Panc1 (cell line): ENCODE measurements around the gene ARL17B. TPM values are rescaled to one million over a fixed set of nuclear protein-coding genes. Genes with fewer than 3 reads are reported as not detected.
"Not testable (repeated sequence)": the region's sequence is repeated elsewhere in the genome, so short reads cannot be mapped to it uniquely, and the experiment has no call there.

Experiments
- ATAC-seq: fragments of 200-7000 bp; cut with Tn5 transposase; 2 replicates; pipeline ENCODE4 v1.9.1; 2020; ENCODE audit warnings: mild to moderate bottlenecking, moderate library complexity
- BruUV-seq: library from RNA; stranded (reverse); fragments of 400-500 nt; replicated peaks from 2 replicates; lab custom pipeline; 2021; lab: Mats Ljungman, UMichigan
- CTCF ChIA-PET: fragments of 300-600 bp; sonication (Branson Sonifier 250); formaldehyde crosslinking; loops from one replicate; lab custom pipeline; 2022; ENCODE audit warnings: antibody characterized with exemption; lab: Charles Lee
- POLR2A ChIA-PET: fragments of 300-600 bp; sonication (Branson Sonifier 250); formaldehyde crosslinking; loops from one replicate; lab custom pipeline; 2022; ENCODE audit warnings: antibody characterized with exemption; lab: Charles Lee
- DNase-seq: peaks from one replicate; pipeline ENCODE4 v3.0.0-alpha.2; 2010; ENCODE audit warnings: low read depth, low spot score
- H3K27ac ChIP-seq: 2 replicates; pipeline ENCODE4 v1.5.1; 2011; ENCODE audit warnings: mild to moderate bottlenecking, low read length, inconsistent platforms
- H3K27me3 ChIP-seq: fragments of 200-500 bp; sonication (Bioruptor generic); 2 replicates; pipeline ENCODE4 v1.6.0; 2014; ENCODE audit warnings: low read length, inconsistent platforms; ENCODE audit not compliant: control insufficient read depth, insufficient read depth
- H3K36me3 ChIP-seq: fragments of 200-500 bp; sonication (Bioruptor generic); 2 replicates; pipeline ENCODE4 v1.5.1; 2014; ENCODE audit warnings: inconsistent platforms, mild to moderate bottlenecking, low read length, moderate library complexity; ENCODE audit not compliant: control insufficient read depth, insufficient read depth
- H3K4me1 ChIP-seq: 2 replicates; pipeline ENCODE4 v1.5.1; 2011; ENCODE audit warnings: inconsistent platforms, mild to moderate bottlenecking, low read length, moderate library complexity; ENCODE audit not compliant: control insufficient read depth, insufficient read depth
- H3K4me3 ChIP-seq, 2 experiments: 2 replicates each; pipeline ENCODE4 v1.5.1; 2011 to 2012; ENCODE audit warnings: low read depth in 2 of 2, low read length in 2 of 2, mild to moderate bottlenecking in 2 of 2, inconsistent platforms in 1 of 2, moderate library complexity in 1 of 2
- H3K9me3 ChIP-seq: fragments of 200-500 bp; sonication (Bioruptor generic); 2 replicates; pipeline ENCODE4 v1.5.1; 2014; ENCODE audit warnings: low read depth, mild to moderate bottlenecking, inconsistent platforms, low read length, moderate library complexity; ENCODE audit not compliant: control insufficient read depth, insufficient read depth
- in situ Hi-C: cut with HindIII; loops from 2 replicates; pipeline ENCODE4 v1.10.0; 2016; ENCODE audit warnings: low sequenced_read_pairs, low pct_unique_long_range_greater_than_20kb
- intact Hi-C: fragments of 100-400 bp; cut with micrococcal nuclease; formaldehyde crosslinking; loops from one replicate; pipeline ENCODE4 v1.10.0; 2022; ENCODE audit not compliant: unreplicated experiment
- total RNA-seq: library from RNA; stranded (reverse); gene quantifications from one replicate; pipeline ENCODE4 v1.2.1, GENCODE V29; 2021; ENCODE audit not compliant: unreplicated experiment

ARL17B gene
- total RNA-seq, 1 experiment from 2014 or later, result 12.7 TPM

DNA sequence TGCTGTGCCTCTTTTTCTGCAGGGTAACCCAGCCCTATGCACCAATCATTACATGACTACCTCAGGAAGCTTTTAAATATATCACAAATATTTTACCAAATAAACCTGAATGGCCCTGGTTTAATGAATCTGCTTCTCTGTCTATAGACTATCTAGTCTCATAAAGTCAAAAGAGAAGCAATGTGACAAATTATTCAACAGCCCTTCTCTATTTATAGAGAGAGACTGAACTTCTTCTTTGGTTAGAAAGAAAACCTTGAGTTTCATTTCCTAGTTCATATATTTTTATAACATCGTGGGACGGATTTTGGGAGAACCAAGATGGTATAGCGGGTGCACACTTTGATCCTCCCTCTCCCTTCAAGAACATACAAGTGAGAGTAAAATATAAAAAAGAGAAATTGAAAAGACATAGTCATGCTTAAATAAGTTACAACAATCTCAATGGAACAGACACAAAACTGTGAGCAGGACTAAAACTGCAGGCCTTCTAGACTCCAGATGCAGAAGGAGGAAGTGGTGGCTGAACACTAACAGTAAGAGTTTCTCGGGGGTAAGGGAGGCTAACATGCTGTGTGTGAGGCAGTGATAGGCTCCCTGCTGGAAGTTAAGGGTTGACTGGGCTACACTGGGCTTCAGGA is 70.5 kb downstream of the ARL17B start:
- intact Hi-C loops, CTCF ChIA-PET, H3K27me3 ChIP-seq, BruUV-seq, H3K36me3 ChIP-seq, H3K27ac ChIP-seq, POLR2A ChIA-PET, H3K4me1 ChIP-seq, H3K4me3 ChIP-seq, H3K9me3 ChIP-seq, in situ Hi-C loops, DNase-seq: not testable (repeated sequence)
- ATAC-seq, result peak; percentile 43; the same call in 1 of the 2 replicates

DNA sequence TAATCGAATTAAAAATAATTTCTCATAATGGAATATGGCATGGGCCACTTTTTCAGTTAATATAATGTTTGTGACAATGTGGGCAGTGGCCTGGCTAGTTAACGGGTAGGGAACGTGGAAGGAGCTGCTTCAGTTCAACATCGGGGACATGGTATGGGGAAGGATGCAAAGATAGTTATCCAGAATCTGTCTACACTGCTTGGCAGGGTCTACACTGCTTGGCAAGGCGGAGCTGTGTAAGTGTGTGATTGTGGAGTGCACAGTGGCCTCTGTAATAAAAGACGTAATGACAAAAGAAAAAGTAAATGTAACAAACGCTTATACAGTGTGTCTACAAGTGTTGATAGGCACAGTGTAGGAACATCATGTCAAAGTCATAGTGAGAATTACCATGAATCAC is 74.0 kb downstream of the ARL17B start:
- intact Hi-C loops, H3K36me3 ChIP-seq, ATAC-seq, BruUV-seq, H3K27me3 ChIP-seq, H3K27ac ChIP-seq, H3K4me1 ChIP-seq, in situ Hi-C loops, DNase-seq, H3K9me3 ChIP-seq, H3K4me3 ChIP-seq: not testable (repeated sequence)
- ChIA-PET POLR2A (interaction anchor here (0.6 kb wide), 1 partner anchor 20 kb away, joined by 5 read pairs; no protein-coding TSS in a partner anchor), CTCF (interaction anchor here (0.6 kb wide), 1 partner anchor 417 kb away, joined by 3 read pairs; no protein-coding TSS in a partner anchor)

DNA sequence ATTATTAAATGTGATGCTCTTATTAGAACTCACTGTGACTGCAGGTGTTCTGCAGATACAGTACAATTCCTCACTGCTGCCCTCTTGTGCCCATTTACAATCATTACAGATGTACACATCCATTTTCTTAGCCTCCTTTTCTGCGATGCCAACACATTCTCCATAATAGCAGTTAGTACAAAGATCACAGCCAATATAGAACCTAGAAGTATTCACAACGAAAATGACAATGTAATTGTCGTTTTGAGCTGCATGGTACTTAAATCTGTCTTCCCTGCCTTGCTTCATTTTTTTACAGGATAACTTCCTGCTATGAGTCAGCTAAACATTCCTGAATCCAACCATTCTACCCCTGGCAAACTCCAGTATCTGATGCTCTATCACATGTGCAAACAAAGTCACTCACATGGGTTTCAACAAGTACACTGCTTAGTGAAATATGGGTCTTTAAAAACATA is 74.8 kb downstream of the ARL17B start:
- H3K4me3 ChIP-seq, POLR2A ChIA-PET, intact Hi-C loops, in situ Hi-C loops, H3K4me1 ChIP-seq, BruUV-seq, H3K36me3 ChIP-seq, H3K9me3 ChIP-seq, H3K27me3 ChIP-seq: not testable (repeated sequence)
- DNase-seq (peak; percentile 78), ATAC-seq (peak; percentile 87)
- CTCF ChIA-PET, result interaction anchor here (0.6 kb wide), 1 partner anchor 354 kb away, joined by 8 read pairs; no protein-coding TSS in a partner anchor
- H3K27ac ChIP-seq, result peak overlapping the region; percentile 77

DNA sequence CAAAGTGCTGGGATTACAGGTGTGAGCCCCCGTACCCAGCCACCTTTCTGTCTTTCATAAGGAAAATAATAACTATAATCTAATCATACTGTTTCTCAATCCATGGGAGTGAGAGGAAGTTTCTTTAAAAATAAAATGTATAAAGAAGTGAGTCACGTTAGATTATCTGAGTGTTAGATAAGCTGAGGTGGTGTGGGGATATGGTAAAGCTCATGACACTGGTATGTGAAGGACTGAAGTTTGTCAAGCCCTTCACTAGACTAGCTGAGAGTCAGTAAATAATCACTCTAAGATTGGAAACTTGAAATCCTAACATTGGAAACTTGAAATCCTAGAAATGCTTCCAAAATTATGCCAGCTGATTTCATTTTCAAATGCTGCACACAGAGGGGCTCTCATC is 76.1 kb downstream of the ARL17B start:
- DNase-seq, CTCF ChIA-PET: not testable (repeated sequence)

DNA sequence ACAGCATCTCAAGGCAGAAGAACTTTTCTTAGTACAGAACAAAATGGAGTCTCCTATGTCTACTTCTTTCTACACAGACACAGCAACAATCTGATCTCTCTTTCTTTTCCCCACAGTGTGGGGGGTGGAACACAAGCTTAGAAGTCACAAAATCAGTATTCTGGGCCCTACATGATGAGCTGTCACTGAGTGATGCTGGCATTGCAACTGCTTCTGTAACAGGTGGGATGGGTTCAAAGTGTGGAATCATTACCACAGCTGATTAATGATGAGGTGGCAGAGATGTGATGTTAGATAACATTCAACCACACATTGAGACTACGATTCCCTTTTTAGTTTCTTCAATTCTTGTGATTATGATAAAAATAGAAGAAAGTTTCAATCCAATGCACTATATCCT is 77.1 kb downstream of the ARL17B start:
- POLR2A ChIA-PET, BruUV-seq, H3K4me1 ChIP-seq, H3K9me3 ChIP-seq, H3K27ac ChIP-seq, intact Hi-C loops, H3K27me3 ChIP-seq, H3K4me3 ChIP-seq, H3K36me3 ChIP-seq, in situ Hi-C loops, CTCF ChIA-PET: not testable (repeated sequence)
- ATAC-seq, result peak; percentile 87
- DNase-seq, result peak; percentile 92

More for the DNA sequence above, 76.1 kb downstream of the ARL17B start:
- H3K36me3 ChIP-seq, H3K9me3 ChIP-seq, BruUV-seq, H3K27me3 ChIP-seq, intact Hi-C loops, ATAC-seq, H3K27ac ChIP-seq, POLR2A ChIA-PET, H3K4me3 ChIP-seq, H3K4me1 ChIP-seq, in situ Hi-C loops: not testable (repeated sequence)

DNA sequence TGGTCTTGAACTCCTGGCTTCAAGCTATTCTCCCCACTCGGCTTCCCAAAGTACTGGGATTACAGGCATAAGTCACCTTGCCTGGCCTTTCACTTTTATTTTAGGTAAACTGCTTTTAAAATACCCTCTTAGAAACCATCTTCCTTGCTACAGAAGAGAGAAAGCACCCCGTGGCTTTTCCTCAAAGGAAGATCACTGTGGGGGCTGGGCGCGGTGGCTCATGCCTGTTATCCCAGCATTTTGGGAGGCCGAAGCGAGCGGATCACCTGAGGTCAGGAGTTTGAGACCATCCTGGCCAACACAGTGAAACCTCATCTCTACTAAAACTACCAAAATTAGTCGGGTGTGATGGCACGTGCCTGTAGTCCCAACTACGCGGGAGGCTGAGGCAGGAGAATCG is 78.9 kb downstream of the ARL17B start:
- ATAC-seq, H3K4me1 ChIP-seq, H3K4me3 ChIP-seq, BruUV-seq, H3K27ac ChIP-seq, in situ Hi-C loops, DNase-seq, H3K9me3 ChIP-seq, intact Hi-C loops, POLR2A ChIA-PET, CTCF ChIA-PET, H3K36me3 ChIP-seq, H3K27me3 ChIP-seq: not testable (repeated sequence)

DNA sequence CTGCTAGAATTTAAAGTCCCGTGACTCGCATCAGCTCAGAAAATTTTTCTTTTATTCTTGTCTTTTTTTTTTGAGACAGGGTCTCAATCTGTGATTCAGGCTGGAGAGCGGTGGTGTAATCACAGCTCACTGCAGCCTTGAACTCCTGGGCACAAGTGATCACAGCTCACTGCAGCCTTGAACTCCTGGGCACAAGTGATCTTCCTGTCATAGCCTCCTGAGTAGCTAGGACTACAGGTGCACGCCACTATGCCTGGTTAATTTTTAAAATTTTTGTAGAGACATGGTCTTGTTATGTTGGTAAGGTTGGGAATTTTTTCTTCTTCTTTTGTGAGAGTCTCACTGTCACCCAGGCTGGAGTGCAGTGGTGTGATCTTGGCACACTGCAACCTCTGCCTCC is 80.2 kb downstream of the ARL17B start:
- CTCF ChIA-PET, H3K27ac ChIP-seq, H3K36me3 ChIP-seq, H3K27me3 ChIP-seq, in situ Hi-C loops, H3K9me3 ChIP-seq, ATAC-seq, H3K4me3 ChIP-seq, intact Hi-C loops, BruUV-seq, H3K4me1 ChIP-seq, DNase-seq, POLR2A ChIA-PET: not testable (repeated sequence)
